Parathyroid adenoma (tissue), 2 donors: ENCODE results near the gene PARVB.

ENCODE experiments used
- H2AFZ ChIP-seq: fragments of 300-600 bp; sonication (generic); one replicate; pipeline ENCODE4 v1.7.0; 2017; ENCODE audit warnings: antibody characterized with exemption, mild to moderate bottlenecking
- H3K27ac ChIP-seq: fragments of 300-600 bp; sonication (generic); one replicate; pipeline ENCODE4 v1.7.0; 2017
- H3K27me3 ChIP-seq: fragments of 300-600 bp; sonication (generic); one replicate; pipeline ENCODE4 v1.7.0; 2017; ENCODE audit warnings: low read length; ENCODE audit not compliant: control insufficient read depth, insufficient read depth
- H3K36me3 ChIP-seq: fragments of 300-600 bp; sonication (generic); one replicate; pipeline ENCODE4 v1.7.0; 2017; ENCODE audit warnings: low read length; ENCODE audit not compliant: control insufficient read depth, insufficient read depth
- H3K4me1 ChIP-seq: fragments of 300-600 bp; sonication (generic); one replicate; pipeline ENCODE4 v1.7.0; 2017; ENCODE audit warnings: control low read depth
- H3K4me2 ChIP-seq: fragments of 300-600 bp; sonication (generic); one replicate; pipeline ENCODE4 v1.7.0; 2017; ENCODE audit warnings: low read length
- H3K4me3 ChIP-seq: fragments of 300-600 bp; sonication (generic); one replicate; pipeline ENCODE4 v1.7.0; 2017; ENCODE audit warnings: low read depth, low read length
- H3K79me2 ChIP-seq: fragments of 300-600 bp; sonication (generic); one replicate; pipeline ENCODE4 v1.7.0; 2017; ENCODE audit warnings: control low read depth
- H3K9ac ChIP-seq: fragments of 300-600 bp; sonication (generic); one replicate; pipeline ENCODE4 v1.7.0; 2017; ENCODE audit warnings: mild to moderate bottlenecking
- H3K9me3 ChIP-seq: fragments of 300-600 bp; sonication (generic); one replicate; pipeline ENCODE4 v1.7.0; 2017; ENCODE audit warnings: low read length; ENCODE audit not compliant: control insufficient read depth
- TF ChIP-seq, protein P1 (sequence below): fragments of 300-600 bp; sonication (generic); IDR thresholded peaks from one replicate; pipeline ENCODE4 v1.7.0; 2017; ENCODE audit warnings: antibody characterized with exemption, mild to moderate bottlenecking
- donor health status: primary hyperparathyroidism.

Gene PARVB

DNA sequence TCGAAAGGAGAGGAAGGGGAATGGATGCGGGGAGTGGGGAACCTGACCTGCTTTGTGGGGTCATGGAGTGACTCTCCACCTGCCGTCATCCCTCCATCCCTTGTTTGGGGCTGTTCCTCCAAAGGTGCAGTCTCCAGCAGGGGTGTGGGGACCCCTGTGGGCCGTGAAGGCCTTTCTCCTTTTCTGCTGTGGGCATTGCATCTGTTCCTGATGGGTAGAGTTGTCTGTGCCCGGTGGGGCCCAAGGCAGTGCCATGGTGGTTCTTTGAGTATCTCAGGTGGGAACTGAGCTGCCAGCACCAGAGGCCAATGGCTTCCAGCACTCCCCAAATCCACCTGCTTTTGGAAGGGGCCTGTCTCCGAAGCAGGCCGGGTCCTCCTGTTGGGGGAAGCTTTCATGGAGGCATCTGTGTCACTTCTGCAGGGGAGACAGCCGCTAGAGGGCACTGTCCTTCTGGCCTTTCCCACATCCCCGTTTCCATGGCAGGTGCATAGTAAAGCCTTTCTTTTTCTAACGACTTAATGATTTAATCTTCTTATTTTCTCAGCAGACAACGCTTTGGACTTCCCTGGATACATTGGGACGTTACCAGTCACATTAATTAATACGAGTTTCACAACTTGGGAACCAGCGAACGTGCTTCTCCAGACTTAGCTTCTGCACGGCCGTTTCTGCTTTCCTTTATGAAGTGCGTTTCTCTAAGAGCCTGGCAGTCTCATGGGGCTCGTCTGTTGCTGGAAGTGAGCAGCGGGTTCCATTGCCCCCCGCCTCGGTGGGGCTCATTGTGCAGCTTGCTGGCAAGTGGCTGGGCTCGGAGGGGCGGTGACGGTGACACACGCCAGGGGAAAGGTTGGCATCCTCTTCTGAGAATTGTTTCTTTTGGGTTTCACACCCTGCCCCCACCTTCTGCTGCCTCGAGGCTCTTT is 57.1 kb downstream of the PARVB start:
- H3K36me3 ChIP-seq = no peaks in the 10 kb centered on the region
- H3K4me2 ChIP-seq = no peak overlapping the region
- no peaks in the 10 kb centered on the region for H3K9me3 ChIP-seq
- TF ChIP-seq, protein P1, sequence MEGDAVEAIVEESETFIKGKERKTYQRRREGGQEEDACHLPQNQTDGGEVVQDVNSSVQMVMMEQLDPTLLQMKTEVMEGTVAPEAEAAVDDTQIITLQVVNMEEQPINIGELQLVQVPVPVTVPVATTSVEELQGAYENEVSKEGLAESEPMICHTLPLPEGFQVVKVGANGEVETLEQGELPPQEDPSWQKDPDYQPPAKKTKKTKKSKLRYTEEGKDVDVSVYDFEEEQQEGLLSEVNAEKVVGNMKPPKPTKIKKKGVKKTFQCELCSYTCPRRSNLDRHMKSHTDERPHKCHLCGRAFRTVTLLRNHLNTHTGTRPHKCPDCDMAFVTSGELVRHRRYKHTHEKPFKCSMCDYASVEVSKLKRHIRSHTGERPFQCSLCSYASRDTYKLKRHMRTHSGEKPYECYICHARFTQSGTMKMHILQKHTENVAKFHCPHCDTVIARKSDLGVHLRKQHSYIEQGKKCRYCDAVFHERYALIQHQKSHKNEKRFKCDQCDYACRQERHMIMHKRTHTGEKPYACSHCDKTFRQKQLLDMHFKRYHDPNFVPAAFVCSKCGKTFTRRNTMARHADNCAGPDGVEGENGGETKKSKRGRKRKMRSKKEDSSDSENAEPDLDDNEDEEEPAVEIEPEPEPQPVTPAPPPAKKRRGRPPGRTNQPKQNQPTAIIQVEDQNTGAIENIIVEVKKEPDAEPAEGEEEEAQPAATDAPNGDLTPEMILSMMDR = peak; percentile 59
- no peaks in the 10 kb centered on the region for H3K4me1 ChIP-seq
- no peaks in the 10 kb centered on the region for H3K27me3 ChIP-seq
- no peak overlapping the region for H3K9ac ChIP-seq
- H3K27ac ChIP-seq = no peak overlapping the region
- H3K4me3 ChIP-seq = no peak overlapping the region
- no peaks in the 10 kb centered on the region for H3K79me2 ChIP-seq
- no peak overlapping the region for H2AFZ ChIP-seq

DNA sequence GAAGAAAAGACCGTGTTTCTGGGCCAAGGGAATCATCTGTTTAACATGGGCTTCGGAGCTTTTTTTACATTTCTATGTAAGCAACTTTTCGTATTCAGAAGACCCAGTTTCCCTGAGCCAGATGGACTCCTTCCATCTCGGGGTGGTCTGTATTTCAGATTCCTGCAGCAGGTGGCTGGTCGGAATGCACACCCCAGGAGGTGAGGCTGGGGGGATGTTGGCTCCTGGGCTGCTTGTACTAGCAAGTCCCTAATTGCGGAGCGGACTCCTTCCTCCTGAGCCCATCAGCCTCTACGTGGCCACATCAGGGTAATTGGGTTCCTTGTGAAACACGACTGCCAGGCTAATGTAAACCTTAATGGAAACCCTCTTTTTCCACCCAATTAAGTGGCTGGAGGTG is 58.7 kb downstream of the PARVB start:
- no peak overlapping the region for H3K9ac ChIP-seq
- no peak overlapping the region for H3K4me3 ChIP-seq
- no peaks in the 10 kb centered on the region for H3K36me3 ChIP-seq
- TF ChIP-seq, protein P1 = no peak
- no peak overlapping the region for H3K4me2 ChIP-seq
- no peaks in the 10 kb centered on the region for H3K9me3 ChIP-seq
- H3K27ac ChIP-seq = no peak overlapping the region
- no peaks in the 10 kb centered on the region for H3K27me3 ChIP-seq
- no peaks in the 10 kb centered on the region for H3K4me1 ChIP-seq
- H3K79me2 ChIP-seq = no peaks in the 10 kb centered on the region
- no peak overlapping the region for H2AFZ ChIP-seq

DNA sequence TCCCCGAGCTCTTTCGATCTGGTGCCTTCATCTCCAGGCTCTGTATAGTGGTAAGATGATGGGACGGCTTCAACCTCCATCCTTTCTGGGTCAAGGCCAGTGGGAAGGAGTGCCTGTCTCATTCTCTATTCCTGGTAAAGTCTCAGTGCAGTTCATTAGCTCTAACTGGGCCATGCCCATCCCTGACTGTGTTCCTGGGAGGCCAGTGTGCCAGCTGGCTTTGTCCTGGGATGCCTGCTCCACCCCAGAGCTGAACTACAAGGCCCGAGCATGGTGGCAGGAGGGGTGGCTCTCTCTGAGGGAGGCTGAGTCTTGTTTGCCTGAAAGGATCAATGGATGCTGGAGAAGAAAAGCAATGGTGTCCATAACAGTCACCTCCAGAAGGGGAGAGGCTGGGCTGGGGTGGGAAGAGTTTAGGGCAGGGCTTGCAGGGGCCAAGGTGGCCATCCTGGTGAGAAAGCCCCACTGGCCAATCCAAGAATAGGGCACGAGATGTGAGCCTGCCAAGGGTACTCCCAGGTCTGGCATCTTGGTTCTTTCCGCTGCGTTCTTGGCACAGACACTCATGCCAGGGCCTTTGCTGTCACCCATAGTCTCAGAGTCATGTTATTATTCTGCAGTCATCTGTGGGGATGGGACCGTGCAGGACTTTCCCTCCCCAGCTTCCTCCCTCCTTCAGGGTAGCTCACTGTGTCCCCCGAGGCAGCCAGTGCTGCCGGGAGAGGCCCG is 60.1 kb downstream of the PARVB start:
- Histone ChIP-seq H3K4me2 (no peak overlapping the region), H3K27me3 (no peaks in the 10 kb centered on the region), H3K4me1 (no peaks in the 10 kb centered on the region), H2AFZ (no peak overlapping the region), H3K27ac (no peak overlapping the region), H3K9me3 (no peaks in the 10 kb centered on the region), H3K36me3 (no peaks in the 10 kb centered on the region), H3K79me2 (no peaks in the 10 kb centered on the region), H3K9ac (no peak overlapping the region), H3K4me3 (no peak overlapping the region)
- TF ChIP-seq, protein P1 = no peak

DNA sequence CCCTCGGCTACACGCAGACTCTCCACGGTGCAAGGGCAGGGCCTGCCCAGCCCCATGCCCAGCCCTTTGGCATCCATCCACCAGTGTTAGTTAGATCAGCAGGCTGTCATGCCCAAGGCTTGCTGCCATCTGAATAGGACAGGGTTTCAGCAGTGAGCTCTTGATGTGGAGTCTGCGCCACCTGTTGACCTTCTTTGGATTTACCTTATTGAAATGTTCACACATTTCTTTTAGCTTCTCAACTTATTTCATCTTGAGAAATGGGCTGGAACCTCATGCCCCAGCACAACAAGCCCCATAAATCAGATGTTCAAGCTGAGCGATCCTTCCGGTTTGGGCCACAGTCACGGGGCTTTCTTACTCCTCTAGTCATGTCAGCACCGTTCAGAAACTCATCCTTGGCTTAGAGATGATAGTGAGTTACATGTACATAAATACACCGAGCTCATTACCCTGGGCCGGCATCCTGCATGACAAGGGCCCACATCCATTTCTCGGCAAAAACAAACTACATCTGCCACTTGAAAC is 61.7 kb downstream of the PARVB start:
- Histone ChIP-seq H3K27ac (no peak overlapping the region), H3K4me3 (no peak overlapping the region), H3K79me2 (no peaks in the 10 kb centered on the region), H2AFZ (no peak overlapping the region), H3K27me3 (no peaks in the 10 kb centered on the region), H3K9ac (no peak overlapping the region), H3K9me3 (no peaks in the 10 kb centered on the region), H3K36me3 (no peaks in the 10 kb centered on the region), H3K4me2 (no peak overlapping the region), H3K4me1 (no peaks in the 10 kb centered on the region)
- TF ChIP-seq, protein P1 = peak; percentile 11
